Endothelial cell (in vitro differentiated cells): ENCODE measurements around the gene JAK1. TPM values are rescaled to one million over a fixed set of nuclear protein-coding genes. Genes with fewer than 3 reads are reported as not detected.
"Not testable (repeated sequence)": the region's sequence is repeated elsewhere in the genome, so short reads cannot be mapped to it uniquely, and the experiment has no call there.

Source experiments
- DNase-seq: peaks from one replicate; pipeline ENCODE4 v3.0.0; 2021; ENCODE audit warnings: low spot score
- H3K27ac Mint-ChIP-seq: one replicate; pipeline ENCODE4 v1.8.0; 2021; ENCODE audit warnings: mixed read lengths, inconsistent platforms; ENCODE audit not compliant: unreplicated experiment
- H3K27me3 Mint-ChIP-seq: one replicate; pipeline ENCODE4 v1.8.0; 2021; ENCODE audit warnings: mild to moderate bottlenecking, moderate library complexity, mixed read lengths, inconsistent platforms; ENCODE audit not compliant: unreplicated experiment
- H3K36me3 Mint-ChIP-seq: one replicate; pipeline ENCODE4 v1.8.0; 2021; ENCODE audit warnings: mild to moderate bottlenecking, low read depth, mixed read lengths, inconsistent platforms; ENCODE audit not compliant: unreplicated experiment
- H3K4me1 Mint-ChIP-seq: one replicate; pipeline ENCODE4 v1.8.0; 2021; ENCODE audit warnings: mild to moderate bottlenecking, mixed read lengths, inconsistent platforms; ENCODE audit not compliant: unreplicated experiment
- H3K4me3 Mint-ChIP-seq: one replicate; pipeline ENCODE4 v1.8.0; 2021; ENCODE audit warnings: mild to moderate bottlenecking, mixed read lengths, inconsistent platforms; ENCODE audit not compliant: unreplicated experiment
- H3K9me3 Mint-ChIP-seq: one replicate; pipeline ENCODE4 v1.8.0; 2021; ENCODE audit warnings: mixed read lengths, inconsistent platforms; ENCODE audit not compliant: unreplicated experiment
- CTCF ChIP-seq: fragments of 200-600 bp; sonication (generic); IDR thresholded peaks from one replicate; pipeline ENCODE4 v1.5.0; 2021; ENCODE audit warnings: antibody characterized with exemption; ENCODE audit not compliant: unreplicated experiment
- total RNA-seq: library from RNA; stranded (reverse); fragmentation: NEBNext Ultra II Directional; extraction: Animal tissue kit (Norgen Biotek cat#: 25700); gene quantifications from one replicate; pipeline ENCODE4 v1.2.1, GENCODE V29; 2021; ENCODE audit not compliant: unreplicated experiment

Gene JAK1
- total RNA-seq, 1 donor from 2014 or later: 202 TPM

GRCh38 chr1:64826991-64827390 lies 139.4 kb downstream of the JAK1 start:
- H3K27ac Mint-ChIP-seq: no peak overlapping the region
- H3K36me3 Mint-ChIP-seq: no peaks in the 10 kb centered on the region
- no peak for TF ChIP-seq CTCF
- H3K9me3 Mint-ChIP-seq: no peaks in the 10 kb centered on the region
- H3K4me3 Mint-ChIP-seq: no peak overlapping the region
- DNase-seq: no peak
- no peaks in the 10 kb centered on the region for H3K4me1 Mint-ChIP-seq
- H3K27me3 Mint-ChIP-seq: peaks cover 1% of the 10 kb centered on the region

- no peaks in the 10 kb centered on the region for H3K4me1 Mint-ChIP-seq
- no peaks in the 10 kb centered on the region for H3K36me3 Mint-ChIP-seq
- no peaks in the 10 kb centered on the region for H3K9me3 Mint-ChIP-seq
- no peak overlapping the region for H3K4me3 Mint-ChIP-seq
- TF ChIP-seq CTCF: peak; percentile 75
- peaks cover 1% of the 10 kb centered on the region for H3K27me3 Mint-ChIP-seq
- DNase-seq: peak; percentile 65
- H3K27ac Mint-ChIP-seq: peak overlapping the region; percentile 32
These were observed 142.5 kb downstream of the JAK1 start for GRCh38 chr1:64823691-64824476.

- Mint-ChIP-seq H3K9me3 (no peaks in the 10 kb centered on the region), H3K27me3 (peaks cover 1% of the 10 kb centered on the region), H3K36me3 (peaks cover 2% of the 10 kb centered on the region), H3K27ac (no peak overlapping the region), H3K4me3 (no peak overlapping the region), H3K4me1 (no peaks in the 10 kb centered on the region)
- TF ChIP-seq CTCF: no peak
- no peak for DNase-seq
These were observed 143.7 kb downstream of the JAK1 start for GRCh38 chr1:64822621-64823020.

GRCh38 chr1:64820572-64820971 lies 145.8 kb downstream of the JAK1 start:
- not testable (repeated sequence) for H3K27me3 Mint-ChIP-seq, H3K9me3 Mint-ChIP-seq

DNA sequence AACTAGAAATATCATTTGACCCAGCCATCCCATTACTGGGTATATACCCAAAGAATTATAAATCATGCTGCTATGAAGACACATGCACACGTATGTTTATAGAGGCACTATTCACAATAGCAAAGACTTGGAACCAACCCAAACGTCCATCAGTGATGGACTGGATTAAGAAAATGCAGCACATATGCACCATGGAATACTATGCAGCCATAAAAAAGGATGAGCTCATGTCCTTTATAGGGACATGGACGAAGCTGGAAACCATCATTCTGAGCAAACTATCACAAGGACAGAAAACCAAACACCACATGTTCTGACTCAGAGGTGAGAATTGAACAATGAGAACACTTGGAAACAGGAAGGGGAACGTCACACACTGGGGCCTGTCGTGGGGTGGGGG lies 149.0 kb downstream of the JAK1 start:
- not testable (repeated sequence) for H3K27me3 Mint-ChIP-seq, H3K4me1 Mint-ChIP-seq, DNase-seq, H3K27ac Mint-ChIP-seq, H3K9me3 Mint-ChIP-seq, H3K36me3 Mint-ChIP-seq, H3K4me3 Mint-ChIP-seq

More at GRCh38 chr1:64820572-64820971, 145.8 kb downstream of the JAK1 start:
- DNase-seq, H3K27ac Mint-ChIP-seq, H3K36me3 Mint-ChIP-seq, H3K4me3 Mint-ChIP-seq, H3K4me1 Mint-ChIP-seq: not testable (repeated sequence)

GRCh38 chr1:64814427-64814826 lies 151.9 kb downstream of the JAK1 start:
- DNase-seq: no peak
- H3K9me3 Mint-ChIP-seq: no peaks in the 10 kb centered on the region
- H3K4me1 Mint-ChIP-seq: no peaks in the 10 kb centered on the region
- TF ChIP-seq CTCF: no peak
- peaks cover 3% of the 10 kb centered on the region for H3K27me3 Mint-ChIP-seq
- no peak overlapping the region for H3K4me3 Mint-ChIP-seq
- H3K36me3 Mint-ChIP-seq: peaks cover 5% of the 10 kb centered on the region
- H3K27ac Mint-ChIP-seq: no peak overlapping the region
